ENCODE results near the gene BCR.

GRCh38 chr22:23365961-23366360 lies 185.7 kb downstream of the BCR start:
- TF ChIP-seq CTCF (IDR thresholded peaks at IDR 0.05) (no peak), POLR2A (IDR thresholded peaks at IDR 0.05) (no peak), POLR2AphosphoS5 (IDR thresholded peaks at IDR 0.05) (no peak), EP300 (IDR thresholded peaks at IDR 0.05; ENCODE audit: low read depth) (no peak)

Data from transverse colon (tissue), 4 donors.